ENCODE data around the gene MRPL17.
A peak's percentile ranks its signal among the peaks of the same experiment; 100 is the strongest.

MRPL17 gene

GRCh38 chr11:6670202-6670830 lies 12.8 kb downstream of the MRPL17 start:
- H3K4me3 ChIP-seq (ENCODE audit: low read depth, low read length) = no peak overlapping the region
- TF ChIP-seq CTCF (IDR thresholded peaks at IDR 0.05; ENCODE audit: low read depth, low read length) = no peak

GRCh38 chr11:6667733-6668374 lies 15.3 kb downstream of the MRPL17 start:
- H3K4me3 ChIP-seq (ENCODE audit: low read depth, low read length) = no peak overlapping the region
- peak; percentile 27; the same call in 1 of the 2 replicates for TF ChIP-seq CTCF (IDR thresholded peaks at IDR 0.05; ENCODE audit: low read depth, low read length)

- no peak for TF ChIP-seq CTCF (IDR thresholded peaks at IDR 0.05; ENCODE audit: low read depth, low read length)
- no peak overlapping the region for H3K4me3 ChIP-seq (ENCODE audit: low read depth, low read length)
Observed at GRCh38 chr11:6666302-6667183, 16.6 kb downstream of the MRPL17 start.

GRCh38 chr11:6664551-6664950 lies 18.6 kb downstream of the MRPL17 start:
- no peak overlapping the region for H3K4me3 ChIP-seq (ENCODE audit: low read depth, low read length)
- no peak for TF ChIP-seq CTCF (IDR thresholded peaks at IDR 0.05; ENCODE audit: low read depth, low read length)

- no peak for TF ChIP-seq CTCF (IDR thresholded peaks at IDR 0.05; ENCODE audit: low read depth, low read length)
- H3K4me3 ChIP-seq (ENCODE audit: low read depth, low read length) = no peak overlapping the region
Observed at GRCh38 chr11:6663794-6664469, 19.2 kb downstream of the MRPL17 start.

GRCh38 chr11:6660712-6661111 lies 22.4 kb downstream of the MRPL17 start:
- TF ChIP-seq CTCF (IDR thresholded peaks at IDR 0.05; ENCODE audit: low read depth, low read length) = no peak

More at GRCh38 chr11:6660712-6661111, 22.4 kb downstream of the MRPL17 start:
- no peak overlapping the region for H3K4me3 ChIP-seq (ENCODE audit: low read depth, low read length)

Data from WI38 (cell line).